ENCODE data around the gene TIMP2. TPM values are rescaled to one million over a fixed set of nuclear protein-coding genes. Genes with fewer than 3 reads are reported as not detected.

TIMP2 gene
- polyA plus RNA-seq, 4 donors: 12.7 to 84.6 (median 44.0) TPM

DNA sequence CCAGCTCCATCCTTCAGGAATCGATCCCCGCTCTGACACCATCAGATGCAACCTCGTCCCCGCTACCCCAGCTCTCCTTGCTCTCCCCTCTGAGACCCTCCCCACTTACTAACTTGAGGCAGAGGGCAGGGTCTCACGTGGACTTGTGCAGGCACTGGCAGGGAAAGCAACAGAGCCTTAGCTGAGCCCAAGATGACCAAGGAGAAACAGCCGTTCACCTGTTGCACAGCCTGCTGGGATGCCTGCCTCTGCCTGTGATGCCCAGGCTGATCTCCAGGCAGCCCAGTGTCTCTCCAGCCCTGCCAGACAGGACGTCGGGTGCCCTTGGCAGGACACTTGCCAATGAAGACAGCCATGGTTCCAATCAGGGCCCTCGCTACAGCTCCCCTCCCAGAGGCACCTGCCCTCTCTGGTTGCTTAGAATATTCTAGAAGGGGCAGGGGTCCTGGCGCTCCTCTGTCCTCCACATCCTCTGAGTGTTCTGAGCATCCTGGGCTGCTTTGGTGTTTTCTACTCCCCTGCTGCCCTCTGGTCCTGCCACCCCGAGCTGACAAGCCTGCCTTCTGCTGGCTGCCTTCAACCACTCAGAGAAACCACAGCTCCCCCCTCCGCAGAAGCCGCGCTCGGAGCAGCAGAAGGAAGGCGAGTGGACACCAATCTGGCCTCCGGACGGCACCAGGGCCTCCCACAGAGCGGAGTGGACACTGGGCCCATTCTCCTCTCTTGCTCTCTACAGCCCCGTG is 28.9 kb downstream of the TIMP2 start:
- WGBS, 3 donors: 76 to 92% (median 84%) methylated on average over 20 of the region's 20 CpGs
- Histone ChIP-seq H3K4me3 (ENCODE audit: low read depth in 1 of 3, low read length in 3 of 3) (no peak overlapping the region), H3K36me3 (ENCODE audit: control insufficient read depth in 3 of 3, insufficient read depth in 2 of 3, low read depth in 1 of 3, low read length in 3 of 3) (peaks cover 0 to 50% (median 0%) of the 10 kb centered on the region in 3 donors), H3K9me3 (ENCODE audit: control insufficient read depth in 2 of 2, insufficient read depth in 1 of 2, low read depth in 1 of 2, low read length in 1 of 2) (no peaks in the 10 kb centered on the region), H3K27ac (ENCODE audit: low read depth in 1 of 3, low read length in 2 of 3) (peak overlapping the region in 1 of 3 donors; percentile 2), H3K4me1 (ENCODE audit: control insufficient read depth in 3 of 3, insufficient read depth in 2 of 3, low read depth in 1 of 3, low read length in 2 of 3) (no peaks in the 10 kb centered on the region), H3K27me3 (ENCODE audit: control insufficient read depth in 3 of 3, insufficient read depth in 3 of 3, low read length in 3 of 3) (no peaks in the 10 kb centered on the region)
- no peak for FAIRE-seq
- no peak for DNase-seq

DNA sequence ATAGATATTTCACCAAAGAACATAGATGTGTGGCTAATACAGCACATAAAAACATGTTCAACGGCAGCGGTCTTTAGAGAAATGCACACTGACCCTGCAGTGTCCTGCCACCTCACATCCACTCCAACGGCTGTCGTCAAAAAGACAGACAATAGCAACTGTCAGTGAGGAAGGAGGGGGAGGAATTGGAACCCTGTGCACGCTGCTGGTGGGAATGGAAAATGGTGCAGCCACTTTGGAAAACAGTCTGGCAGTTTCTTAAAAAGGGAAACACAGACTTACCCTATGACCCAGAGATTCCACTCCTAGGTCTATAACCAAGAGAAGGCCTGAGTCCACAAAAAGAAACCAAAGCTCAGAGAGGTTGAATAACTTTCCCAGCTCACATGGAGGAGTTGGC is 29.9 kb downstream of the TIMP2 start:
- H3K27ac ChIP-seq (ENCODE audit: low read depth in 1 of 3, low read length in 2 of 3): peak overlapping the region in 1 of 3 donors; percentile 2
- DNase-seq (no peak), FAIRE-seq (no peak)
- 57 to 87% (median 77%) methylated on average over 5 of the region's 5 CpGs for WGBS, 3 donors
- no peak overlapping the region for H3K4me3 ChIP-seq (ENCODE audit: low read depth in 1 of 3, low read length in 3 of 3)
- H3K4me1 ChIP-seq (ENCODE audit: control insufficient read depth in 3 of 3, insufficient read depth in 2 of 3, low read depth in 1 of 3, low read length in 2 of 3): no peaks in the 10 kb centered on the region
- H3K27me3 ChIP-seq (ENCODE audit: control insufficient read depth in 3 of 3, insufficient read depth in 3 of 3, low read length in 3 of 3): no peaks in the 10 kb centered on the region
- peaks cover 0 to 43% (median 0%) of the 10 kb centered on the region in 3 donors for H3K36me3 ChIP-seq (ENCODE audit: control insufficient read depth in 3 of 3, insufficient read depth in 2 of 3, low read depth in 1 of 3, low read length in 3 of 3)
- H3K9me3 ChIP-seq (ENCODE audit: control insufficient read depth in 2 of 2, insufficient read depth in 1 of 2, low read depth in 1 of 2, low read length in 1 of 2): no peaks in the 10 kb centered on the region

DNA sequence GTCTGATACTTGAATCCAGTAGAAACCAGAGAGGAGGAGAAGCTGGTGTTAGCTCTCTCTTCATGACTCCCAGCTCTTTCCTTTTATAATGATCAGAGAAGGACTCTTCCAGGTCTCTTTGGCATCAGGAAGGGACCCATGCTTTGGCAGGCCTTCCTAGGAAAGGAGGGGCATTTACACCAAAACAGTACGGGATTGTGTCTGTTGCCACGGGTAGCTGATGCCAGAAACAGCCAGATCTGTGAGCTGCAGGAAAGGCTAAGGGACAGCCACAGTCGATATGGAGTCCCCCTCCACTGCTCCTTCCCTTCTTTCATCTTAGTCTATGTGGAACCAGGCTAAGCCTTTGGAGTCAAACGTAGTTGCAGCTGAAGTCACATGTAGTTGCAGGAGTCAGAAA is 31.5 kb downstream of the TIMP2 start:
- Histone ChIP-seq H3K9me3 (ENCODE audit: control insufficient read depth in 2 of 2, insufficient read depth in 1 of 2, low read depth in 1 of 2, low read length in 1 of 2) (no peaks in the 10 kb centered on the region), H3K4me3 (ENCODE audit: low read depth in 1 of 3, low read length in 3 of 3) (no peak overlapping the region), H3K36me3 (ENCODE audit: control insufficient read depth in 3 of 3, insufficient read depth in 2 of 3, low read depth in 1 of 3, low read length in 3 of 3) (peaks cover 0 to 43% (median 0%) of the 10 kb centered on the region in 3 donors), H3K27ac (ENCODE audit: low read depth in 1 of 3, low read length in 2 of 3) (no peak overlapping the region), H3K4me1 (ENCODE audit: control insufficient read depth in 3 of 3, insufficient read depth in 2 of 3, low read depth in 1 of 3, low read length in 2 of 3) (no peaks in the 10 kb centered on the region), H3K27me3 (ENCODE audit: control insufficient read depth in 3 of 3, insufficient read depth in 3 of 3, low read length in 3 of 3) (no peaks in the 10 kb centered on the region)
- 49 to 67% (median 66%) methylated on average over 4 of the region's 4 CpGs for WGBS, 3 donors
- DNase-seq: no peak
- no peak for FAIRE-seq

DNA sequence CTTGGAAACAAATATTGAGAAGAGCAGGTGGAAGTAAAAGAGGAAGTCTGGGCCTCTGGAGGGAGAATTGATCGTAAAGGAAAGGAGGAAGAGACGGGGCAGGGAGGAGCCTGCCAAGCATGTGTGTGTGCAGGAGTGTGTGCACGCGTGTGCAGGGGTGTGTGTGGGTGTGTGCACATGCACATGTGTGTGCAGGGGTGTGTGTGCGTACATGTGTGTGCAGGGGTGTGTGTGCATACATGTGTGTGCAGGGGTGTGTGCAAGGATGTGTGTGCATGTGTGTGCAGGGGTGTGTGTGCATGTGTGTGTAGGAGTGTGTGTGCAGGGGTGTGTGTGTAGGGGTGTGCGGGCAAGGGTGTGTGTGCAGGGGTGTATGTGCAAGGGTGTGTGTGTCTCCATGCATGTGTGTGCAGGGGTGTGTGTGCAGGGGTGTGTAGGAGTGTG is 32.2 kb downstream of the TIMP2 start:
- H3K27ac ChIP-seq (ENCODE audit: low read depth in 1 of 3, low read length in 2 of 3): no peak overlapping the region
- H3K9me3 ChIP-seq (ENCODE audit: control insufficient read depth in 2 of 2, insufficient read depth in 1 of 2, low read depth in 1 of 2, low read length in 1 of 2): no peaks in the 10 kb centered on the region
- no peak overlapping the region for H3K4me3 ChIP-seq (ENCODE audit: low read depth in 1 of 3, low read length in 3 of 3)
- FAIRE-seq (no peak), DNase-seq (no peak)
- WGBS, 3 donors: 53 to 71% (median 66%) methylated on average over 6 of the region's 6 CpGs
- H3K4me1 ChIP-seq (ENCODE audit: control insufficient read depth in 3 of 3, insufficient read depth in 2 of 3, low read depth in 1 of 3, low read length in 2 of 3): no peaks in the 10 kb centered on the region
- no peaks in the 10 kb centered on the region for H3K27me3 ChIP-seq (ENCODE audit: control insufficient read depth in 3 of 3, insufficient read depth in 3 of 3, low read length in 3 of 3)
- H3K36me3 ChIP-seq (ENCODE audit: control insufficient read depth in 3 of 3, insufficient read depth in 2 of 3, low read depth in 1 of 3, low read length in 3 of 3): peaks cover 0 to 43% (median 0%) of the 10 kb centered on the region in 3 donors

DNA sequence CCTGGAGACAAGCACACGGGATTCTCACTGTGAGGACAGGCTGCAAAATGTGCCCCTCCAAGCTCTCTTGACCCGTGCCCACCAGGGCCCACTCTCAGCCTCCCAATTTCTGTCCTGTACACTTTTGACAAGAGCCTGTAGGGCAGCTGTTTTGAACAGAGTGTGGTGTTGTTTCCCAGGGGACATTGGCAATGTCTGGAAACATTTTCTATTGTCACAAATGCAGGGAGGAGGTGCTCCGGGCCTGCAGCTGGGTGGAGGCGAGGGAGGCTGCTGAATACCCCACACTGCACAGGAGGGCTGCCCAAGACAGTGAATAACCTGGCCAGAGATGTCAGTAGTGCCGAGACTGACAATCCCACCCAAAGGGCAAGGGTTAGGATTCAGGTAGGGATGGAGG is 32.7 kb downstream of the TIMP2 start:
- H3K27ac ChIP-seq (ENCODE audit: low read depth in 1 of 3, low read length in 2 of 3): no peak overlapping the region
- peaks cover 0 to 38% (median 0%) of the 10 kb centered on the region in 3 donors for H3K36me3 ChIP-seq (ENCODE audit: control insufficient read depth in 3 of 3, insufficient read depth in 2 of 3, low read depth in 1 of 3, low read length in 3 of 3)
- no peaks in the 10 kb centered on the region for H3K4me1 ChIP-seq (ENCODE audit: control insufficient read depth in 3 of 3, insufficient read depth in 2 of 3, low read depth in 1 of 3, low read length in 2 of 3)
- no peaks in the 10 kb centered on the region for H3K27me3 ChIP-seq (ENCODE audit: control insufficient read depth in 3 of 3, insufficient read depth in 3 of 3, low read length in 3 of 3)
- no peak overlapping the region for H3K4me3 ChIP-seq (ENCODE audit: low read depth in 1 of 3, low read length in 3 of 3)
- WGBS, 3 donors: 59 to 62% (median 60%) methylated on average over 5 of the region's 5 CpGs
- DNase-seq: no peak
- FAIRE-seq: no peak
- no peaks in the 10 kb centered on the region for H3K9me3 ChIP-seq (ENCODE audit: control insufficient read depth in 2 of 2, insufficient read depth in 1 of 2, low read depth in 1 of 2, low read length in 1 of 2)

DNA sequence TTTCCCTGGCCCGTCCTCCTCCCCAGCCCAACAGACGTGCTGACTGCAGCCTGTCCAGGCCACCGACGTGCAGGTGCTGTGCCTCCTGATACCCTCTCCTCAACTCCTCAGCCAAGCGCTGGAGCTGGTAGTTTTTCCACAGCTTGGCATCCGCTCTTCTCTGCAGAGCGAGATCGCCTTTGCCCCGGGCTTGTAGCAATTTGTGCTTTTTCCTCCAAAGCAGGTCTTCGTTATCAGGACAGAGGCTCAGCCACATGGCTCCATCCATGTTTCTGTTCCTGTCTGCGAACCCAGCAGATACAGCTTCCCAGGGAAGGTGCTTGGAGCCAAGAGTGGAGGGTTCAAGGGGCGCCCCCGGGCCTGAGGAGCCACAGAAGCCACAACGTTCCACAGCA is 33.1 kb downstream of the TIMP2 start:
- H3K4me3 ChIP-seq (ENCODE audit: low read depth in 1 of 3, low read length in 3 of 3): no peak overlapping the region
- H3K27ac ChIP-seq (ENCODE audit: low read depth in 1 of 3, low read length in 2 of 3): no peak overlapping the region
- no peaks in the 10 kb centered on the region for H3K27me3 ChIP-seq (ENCODE audit: control insufficient read depth in 3 of 3, insufficient read depth in 3 of 3, low read length in 3 of 3)
- WGBS, 3 donors: 88 to 92% (median 92%) methylated on average over 14 of the region's 14 CpGs
- peaks cover 0 to 37% (median 0%) of the 10 kb centered on the region in 3 donors for H3K36me3 ChIP-seq (ENCODE audit: control insufficient read depth in 3 of 3, insufficient read depth in 2 of 3, low read depth in 1 of 3, low read length in 3 of 3)
- H3K9me3 ChIP-seq (ENCODE audit: control insufficient read depth in 2 of 2, insufficient read depth in 1 of 2, low read depth in 1 of 2, low read length in 1 of 2): no peaks in the 10 kb centered on the region
- H3K4me1 ChIP-seq (ENCODE audit: control insufficient read depth in 3 of 3, insufficient read depth in 2 of 3, low read depth in 1 of 3, low read length in 2 of 3): no peaks in the 10 kb centered on the region
- FAIRE-seq: no peak
- DNase-seq: no peak

DNA sequence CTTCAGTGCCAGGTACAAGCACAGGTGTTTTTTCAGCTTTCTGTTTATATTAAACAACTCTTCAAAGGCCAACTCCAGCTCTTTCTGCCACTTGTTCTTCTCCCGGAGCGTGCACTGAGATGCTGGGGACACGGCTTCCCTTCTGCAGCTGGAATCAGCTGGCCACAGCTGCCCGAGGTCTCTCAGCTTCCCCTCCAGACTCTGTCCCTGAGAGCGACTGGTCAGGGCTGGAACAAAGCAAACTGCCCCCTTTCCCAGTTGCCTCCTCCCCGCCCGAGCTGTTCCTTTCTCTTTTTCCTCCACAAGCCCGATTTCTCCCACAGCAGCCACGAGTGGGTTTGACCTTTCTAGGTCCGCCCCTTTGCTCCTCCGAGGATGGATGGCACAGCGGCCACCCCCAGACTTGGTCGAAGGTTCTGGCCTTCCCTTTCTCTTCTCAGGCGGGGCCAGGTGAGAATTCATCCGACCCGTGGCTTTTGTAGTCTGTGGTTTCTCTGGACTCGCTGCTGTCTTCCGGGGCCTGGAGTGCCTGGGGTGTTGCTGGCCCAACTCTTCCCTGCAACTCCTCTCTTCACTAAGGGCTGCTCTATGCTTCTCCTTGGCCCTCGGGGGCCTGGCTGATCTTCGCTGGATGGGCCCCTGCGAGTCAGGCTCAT is 33.7 kb downstream of the TIMP2 start:
- no peak for DNase-seq
- Histone ChIP-seq H3K27me3 (ENCODE audit: control insufficient read depth in 3 of 3, insufficient read depth in 3 of 3, low read length in 3 of 3) (no peaks in the 10 kb centered on the region), H3K36me3 (ENCODE audit: control insufficient read depth in 3 of 3, insufficient read depth in 2 of 3, low read depth in 1 of 3, low read length in 3 of 3) (peaks cover 0 to 37% (median 0%) of the 10 kb centered on the region in 3 donors), H3K4me3 (ENCODE audit: low read depth in 1 of 3, low read length in 3 of 3) (no peak overlapping the region), H3K4me1 (ENCODE audit: control insufficient read depth in 3 of 3, insufficient read depth in 2 of 3, low read depth in 1 of 3, low read length in 2 of 3) (no peaks in the 10 kb centered on the region), H3K27ac (ENCODE audit: low read depth in 1 of 3, low read length in 2 of 3) (peak overlapping the region in 1 of 3 donors; percentile 9), H3K9me3 (ENCODE audit: control insufficient read depth in 2 of 2, insufficient read depth in 1 of 2, low read depth in 1 of 2, low read length in 1 of 2) (no peaks in the 10 kb centered on the region)
- no peak for FAIRE-seq
- WGBS, 3 donors: 69 to 86% (median 79%) methylated on average over 21 of the region's 21 CpGs

DNA sequence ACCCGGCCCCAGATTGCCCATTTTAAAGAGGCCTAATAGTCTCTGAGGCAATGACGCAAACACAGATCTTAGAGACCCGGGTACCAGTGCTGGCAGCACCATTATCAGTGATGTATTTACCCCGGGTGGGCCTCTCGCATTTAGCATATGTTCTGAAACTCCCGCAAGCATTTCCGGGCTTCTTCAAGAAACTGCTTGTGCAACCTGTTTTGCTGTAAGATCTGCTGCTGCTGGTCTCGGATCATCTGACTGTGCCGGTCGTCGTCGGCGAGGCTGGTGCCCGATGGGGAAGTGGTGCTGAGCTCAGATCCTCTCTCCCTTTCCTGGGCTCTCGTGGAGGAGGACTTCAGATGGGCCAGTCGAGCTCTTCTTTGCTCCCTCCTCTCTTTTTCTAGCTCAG is 34.7 kb downstream of the TIMP2 start:
- Histone ChIP-seq H3K4me1 (ENCODE audit: control insufficient read depth in 3 of 3, insufficient read depth in 2 of 3, low read depth in 1 of 3, low read length in 2 of 3) (no peaks in the 10 kb centered on the region), H3K27me3 (ENCODE audit: control insufficient read depth in 3 of 3, insufficient read depth in 3 of 3, low read length in 3 of 3) (no peaks in the 10 kb centered on the region), H3K4me3 (ENCODE audit: low read depth in 1 of 3, low read length in 3 of 3) (no peak overlapping the region), H3K27ac (ENCODE audit: low read depth in 1 of 3, low read length in 2 of 3) (peak overlapping the region in 1 of 3 donors; percentile 63), H3K9me3 (ENCODE audit: control insufficient read depth in 2 of 2, insufficient read depth in 1 of 2, low read depth in 1 of 2, low read length in 1 of 2) (no peaks in the 10 kb centered on the region), H3K36me3 (ENCODE audit: control insufficient read depth in 3 of 3, insufficient read depth in 2 of 3, low read depth in 1 of 3, low read length in 3 of 3) (peaks cover 0 to 37% (median 0%) of the 10 kb centered on the region in 3 donors)
- DNase-seq (no peak), FAIRE-seq (no peak)
- 76 to 81% (median 80%) methylated on average over 16 of the region's 16 CpGs for WGBS, 3 donors
